ENCODE results near the gene WIPF2.

DNA sequence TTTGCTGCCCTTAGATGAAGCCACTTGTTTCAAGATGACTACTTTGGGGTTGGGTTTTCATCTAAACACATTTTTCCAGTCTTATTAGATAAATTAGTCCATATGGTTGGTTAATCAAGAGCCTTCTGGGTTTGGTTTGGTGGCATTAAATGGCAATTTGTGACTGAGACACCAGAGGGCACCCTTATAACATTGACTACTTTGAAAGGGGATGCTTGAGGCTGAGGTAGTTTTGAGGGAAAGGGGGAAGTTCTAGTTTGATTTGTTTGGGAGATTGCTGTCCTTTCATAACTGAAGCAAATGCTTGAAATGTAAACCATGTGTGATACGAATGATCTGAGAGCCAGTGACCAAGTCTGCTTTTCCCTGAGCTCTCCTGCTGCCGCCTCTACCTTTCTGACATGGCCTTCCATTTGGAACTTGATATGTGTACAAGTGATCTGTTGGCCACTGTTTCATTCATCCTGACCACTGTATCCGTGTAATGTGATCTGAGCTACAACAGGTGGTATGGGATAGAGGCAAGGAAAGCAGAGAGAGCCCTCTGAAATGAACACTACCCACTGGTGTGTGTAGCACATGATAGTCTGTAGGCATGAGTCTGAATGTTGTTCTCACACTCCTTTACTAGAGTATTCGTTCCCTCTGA, 84.0 kb downstream of the WIPF2 start:
- TF ChIP-seq, protein P1, sequence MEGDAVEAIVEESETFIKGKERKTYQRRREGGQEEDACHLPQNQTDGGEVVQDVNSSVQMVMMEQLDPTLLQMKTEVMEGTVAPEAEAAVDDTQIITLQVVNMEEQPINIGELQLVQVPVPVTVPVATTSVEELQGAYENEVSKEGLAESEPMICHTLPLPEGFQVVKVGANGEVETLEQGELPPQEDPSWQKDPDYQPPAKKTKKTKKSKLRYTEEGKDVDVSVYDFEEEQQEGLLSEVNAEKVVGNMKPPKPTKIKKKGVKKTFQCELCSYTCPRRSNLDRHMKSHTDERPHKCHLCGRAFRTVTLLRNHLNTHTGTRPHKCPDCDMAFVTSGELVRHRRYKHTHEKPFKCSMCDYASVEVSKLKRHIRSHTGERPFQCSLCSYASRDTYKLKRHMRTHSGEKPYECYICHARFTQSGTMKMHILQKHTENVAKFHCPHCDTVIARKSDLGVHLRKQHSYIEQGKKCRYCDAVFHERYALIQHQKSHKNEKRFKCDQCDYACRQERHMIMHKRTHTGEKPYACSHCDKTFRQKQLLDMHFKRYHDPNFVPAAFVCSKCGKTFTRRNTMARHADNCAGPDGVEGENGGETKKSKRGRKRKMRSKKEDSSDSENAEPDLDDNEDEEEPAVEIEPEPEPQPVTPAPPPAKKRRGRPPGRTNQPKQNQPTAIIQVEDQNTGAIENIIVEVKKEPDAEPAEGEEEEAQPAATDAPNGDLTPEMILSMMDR (IDR thresholded peaks at IDR 0.05) = peak; percentile 59 to 88 (median 79)
- no peak for TF ChIP-seq POLR2A (IDR thresholded peaks at IDR 0.05)

Measured in esophagus squamous epithelium (tissue), 4 donors.